ENCODE data around the gene VTI1A. TPM values are rescaled to one million over a fixed set of nuclear protein-coding genes. Genes with fewer than 3 reads are reported as not detected.
"Not testable (repeated sequence)": the region's sequence is repeated elsewhere in the genome, so short reads cannot be mapped to it uniquely, and the experiment has no call there.

VTI1A gene
- total RNA-seq, 1 experiment from 2014 or later: 33.4 TPM

- H3K27ac ChIP-seq: no peak overlapping the region
- H3K36me3 ChIP-seq: peaks cover 53% of the 10 kb centered on the region
- no peak overlapping the region for H3K4me3 ChIP-seq
- no peaks in the 10 kb centered on the region for H3K4me1 ChIP-seq (replicated peaks)
- H3K27me3 ChIP-seq (replicated peaks): no peaks in the 10 kb centered on the region
- DNase-seq (ENCODE audit: low read depth in 1 of 2, low spot score in 2 of 2): no peak
- H3K9me3 ChIP-seq (replicated peaks): no peaks in the 10 kb centered on the region
Observed at GRCh38 chr10:112433136-112433535, 13.9 kb upstream of the VTI1A start.

GRCh38 chr10:112434988-112435619 is 11.9 kb upstream of the VTI1A start:
- Histone ChIP-seq H3K4me1 (replicated peaks) (no peaks in the 10 kb centered on the region), H3K4me3 (no peak overlapping the region), H3K9me3 (replicated peaks) (no peaks in the 10 kb centered on the region), H3K27ac (no peak overlapping the region), H3K36me3 (peaks cover 60% of the 10 kb centered on the region), H3K27me3 (replicated peaks) (no peaks in the 10 kb centered on the region)
- no peak for DNase-seq (ENCODE audit: low read depth in 1 of 2, low spot score in 2 of 2)

GRCh38 chr10:112438356-112438755 is 8.7 kb upstream of the VTI1A start:
- no peak for DNase-seq (ENCODE audit: low read depth in 1 of 2, low spot score in 2 of 2)
- H3K9me3 ChIP-seq (replicated peaks): no peaks in the 10 kb centered on the region
- peaks cover 63% of the 10 kb centered on the region for H3K36me3 ChIP-seq
- no peaks in the 10 kb centered on the region for H3K4me1 ChIP-seq (replicated peaks)
- H3K27ac ChIP-seq: no peak overlapping the region
- H3K27me3 ChIP-seq (replicated peaks): no peaks in the 10 kb centered on the region
- H3K4me3 ChIP-seq: no peak overlapping the region

- no peak overlapping the region for H3K27ac ChIP-seq
- DNase-seq (ENCODE audit: low read depth in 1 of 2, low spot score in 2 of 2): no peak
- no peak overlapping the region for H3K4me3 ChIP-seq
- peaks cover 7% of the 10 kb centered on the region for H3K4me1 ChIP-seq (replicated peaks)
- H3K27me3 ChIP-seq (replicated peaks): no peaks in the 10 kb centered on the region
- H3K9me3 ChIP-seq (replicated peaks): no peaks in the 10 kb centered on the region; the same call in 1 of the 2 replicates
- H3K36me3 ChIP-seq: peaks cover 78% of the 10 kb centered on the region
Observed at GRCh38 chr10:112441520-112441919, 5.5 kb upstream of the VTI1A start.

GRCh38 chr10:112442063-112442462 is 5.0 kb upstream of the VTI1A start:
- no peaks in the 10 kb centered on the region; the same call in 1 of the 2 replicates for H3K9me3 ChIP-seq (replicated peaks)
- H3K36me3 ChIP-seq: peaks cover 80% of the 10 kb centered on the region
- no peaks in the 10 kb centered on the region for H3K27me3 ChIP-seq (replicated peaks)
- peaks cover 7% of the 10 kb centered on the region for H3K4me1 ChIP-seq (replicated peaks)
- no peak overlapping the region for H3K27ac ChIP-seq
- no peak for DNase-seq (ENCODE audit: low read depth in 1 of 2, low spot score in 2 of 2)
- no peak overlapping the region for H3K4me3 ChIP-seq

GRCh38 chr10:112446055-112446854 is 760 bp upstream of the VTI1A start:
- peaks cover 13% of the 10 kb centered on the region for H3K4me1 ChIP-seq (replicated peaks)
- peak in 1 of 2 experiments; percentile 25 for DNase-seq (ENCODE audit: low read depth in 1 of 2, low spot score in 2 of 2)
- peak overlapping the region; percentile 90 for H3K27ac ChIP-seq
- H3K4me3 ChIP-seq: peak overlapping the region; percentile 78
- no peaks in the 10 kb centered on the region for H3K27me3 ChIP-seq (replicated peaks)
- peaks cover 64% of the 10 kb centered on the region for H3K36me3 ChIP-seq
- H3K9me3 ChIP-seq (replicated peaks): no peaks in the 10 kb centered on the region; the same call in 1 of the 2 replicates

- DNase-seq (ENCODE audit: low read depth in 1 of 2, low spot score in 2 of 2): no peak
- H3K4me1 ChIP-seq (replicated peaks): peaks cover 13% of the 10 kb centered on the region
- H3K9me3 ChIP-seq (replicated peaks): no peaks in the 10 kb centered on the region; the same call in 1 of the 2 replicates
- peak overlapping the region; percentile 78 for H3K4me3 ChIP-seq
- no peak overlapping the region for H3K27ac ChIP-seq
- H3K36me3 ChIP-seq: peaks cover 51% of the 10 kb centered on the region
- no peaks in the 10 kb centered on the region for H3K27me3 ChIP-seq (replicated peaks)
Observed at GRCh38 chr10:112447620-112447928, 559 bp downstream of the VTI1A start.

- H3K27me3 ChIP-seq (replicated peaks): no peaks in the 10 kb centered on the region
- peaks cover 13% of the 10 kb centered on the region for H3K4me1 ChIP-seq (replicated peaks)
- no peak overlapping the region for H3K27ac ChIP-seq
- no peak overlapping the region for H3K4me3 ChIP-seq
- H3K36me3 ChIP-seq: peaks cover 37% of the 10 kb centered on the region
- H3K9me3 ChIP-seq (replicated peaks): no peaks in the 10 kb centered on the region; the same call in 1 of the 2 replicates
- no peak for DNase-seq (ENCODE audit: low read depth in 1 of 2, low spot score in 2 of 2)
Observed at GRCh38 chr10:112448888-112449287, 1.9 kb downstream of the VTI1A start.

GRCh38 chr10:112454910-112455779 is 8.1 kb downstream of the VTI1A start:
- Histone ChIP-seq H3K9me3 (replicated peaks) (no peaks in the 10 kb centered on the region), H3K4me1 (replicated peaks) (0 out of 2 replicates have a peak, but pooled peaks cover 7% of the 10 kb centered on the region), H3K27me3 (replicated peaks) (no peaks in the 10 kb centered on the region), H3K36me3 (peaks cover 5% of the 10 kb centered on the region; the same call in 1 of the 2 replicates), H3K27ac (no peak overlapping the region), H3K4me3 (no peak overlapping the region)
- DNase-seq (ENCODE audit: low read depth in 1 of 2, low spot score in 2 of 2): no peak

GRCh38 chr10:112456533-112456932 is 9.5 kb downstream of the VTI1A start:
- Histone ChIP-seq H3K36me3 (peaks cover 14% of the 10 kb centered on the region), H3K4me3 (no peak overlapping the region), H3K27me3 (replicated peaks) (no peaks in the 10 kb centered on the region), H3K9me3 (replicated peaks) (no peaks in the 10 kb centered on the region), H3K27ac (no peak overlapping the region), H3K4me1 (replicated peaks) (peaks cover 12% of the 10 kb centered on the region)
- DNase-seq (ENCODE audit: low read depth in 1 of 2, low spot score in 2 of 2): no peak

- peaks cover 16% of the 10 kb centered on the region for H3K4me1 ChIP-seq (replicated peaks)
- no peaks in the 10 kb centered on the region for H3K27me3 ChIP-seq (replicated peaks)
- H3K4me3 ChIP-seq: no peak overlapping the region
- peaks cover 34% of the 10 kb centered on the region for H3K36me3 ChIP-seq
- no peak for DNase-seq (ENCODE audit: low read depth in 1 of 2, low spot score in 2 of 2)
- no peaks in the 10 kb centered on the region; the same call in 1 of the 2 replicates for H3K9me3 ChIP-seq (replicated peaks)
- no peak overlapping the region for H3K27ac ChIP-seq
Observed at GRCh38 chr10:112460366-112460765, 13.4 kb downstream of the VTI1A start.

GRCh38 chr10:112461029-112461887 is 14.2 kb downstream of the VTI1A start:
- Histone ChIP-seq H3K4me1 (replicated peaks) (peaks cover 10% of the 10 kb centered on the region), H3K4me3 (no peak overlapping the region), H3K9me3 (replicated peaks) (no peaks in the 10 kb centered on the region; the same call in 1 of the 2 replicates), H3K36me3 (peaks cover 41% of the 10 kb centered on the region), H3K27ac (peak overlapping the region; percentile 59), H3K27me3 (replicated peaks) (no peaks in the 10 kb centered on the region)
- DNase-seq (ENCODE audit: low read depth in 1 of 2, low spot score in 2 of 2): peak in 1 of 2 experiments; percentile 30

- not testable (repeated sequence) for DNase-seq (ENCODE audit: low read depth in 1 of 2, low spot score in 2 of 2); H3K4me1 ChIP-seq (replicated peaks); H3K9me3 ChIP-seq (replicated peaks); H3K27me3 ChIP-seq (replicated peaks); H3K27ac ChIP-seq; H3K4me3 ChIP-seq
- H3K36me3 ChIP-seq: peaks cover 50% of the 10 kb centered on the region
Observed at GRCh38 chr10:112464074-112464473, 17.1 kb downstream of the VTI1A start.
